SK-N-SH treated with all-trans-retinoic acid at 6 μM for 48 hours (cell line): ENCODE results near the gene ZNF692.

Experiments
- ARNTL ChIP-seq: fragments of 450-650 bp; formaldehyde crosslinking; IDR thresholded peaks from 2 replicates; pipeline ENCODE4 v1.5.0; 2020; ENCODE audit warnings: low read depth, mild to moderate bottlenecking, moderate library complexity, borderline replicate concordance
- ESRRG ChIP-seq: fragments of 250-450 bp; sonication (Bioruptor Pico); IDR thresholded peaks from 2 replicates; pipeline ENCODE4 v1.6.1; 2021; ENCODE audit warnings: mild to moderate bottlenecking
- ZC3H10 ChIP-seq: fragments of 250-450 bp; sonication (Bioruptor Pico); IDR thresholded peaks from 2 replicates; pipeline ENCODE4 v1.5.1; 2021; ENCODE audit warnings: mild to moderate bottlenecking, moderate library complexity
- ZFP30 ChIP-seq: fragments of 450-650 bp; formaldehyde crosslinking; IDR thresholded peaks from 2 replicates; pipeline ENCODE4 v1.5.0; 2022; ENCODE audit warnings: mild to moderate bottlenecking, moderate library complexity
- ZNF8 ChIP-seq: fragments of 450-650 bp; formaldehyde crosslinking; IDR thresholded peaks from 2 replicates; pipeline ENCODE4 v1.5.0; 2020; ENCODE audit warnings: mild to moderate bottlenecking, moderate library complexity

GRCh38 chr1:248810000-248810726 lies 48.7 kb downstream of the ZNF692 start:
- no peak for TF ChIP-seq ARNTL (CRISPR knock-in tag)
- TF ChIP-seq ZFP30 (CRISPR knock-in tag) = no peak
- TF ChIP-seq ZNF8 = no peak
- TF ChIP-seq ZC3H10 (CRISPR knock-in tag) = no peak
- TF ChIP-seq ESRRG (CRISPR knock-in tag) = no peak
